ENCODE measurements around the gene USH1G.

The USH1G gene

DNA sequence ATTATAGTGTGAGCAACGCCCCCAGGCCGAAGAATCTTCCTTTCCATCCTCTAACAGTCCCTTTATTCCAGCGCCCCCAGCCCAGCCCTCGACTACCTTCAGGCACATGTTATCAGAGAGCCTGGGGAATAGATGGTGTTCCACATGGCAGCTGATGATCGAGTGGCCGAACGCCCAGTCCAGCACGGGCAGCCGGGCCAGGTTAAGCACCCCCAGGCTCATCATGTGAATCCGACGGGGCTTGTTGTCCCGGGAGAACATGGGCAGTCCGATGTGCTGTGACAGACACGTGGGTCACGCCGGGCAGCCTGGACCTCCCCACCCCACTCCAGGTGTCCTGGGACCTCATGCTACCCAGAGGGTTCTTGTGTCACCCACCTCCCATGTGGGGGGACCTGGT is 43.7 kb downstream of the USH1G start:
- no peak for DNase-seq (ENCODE audit: extremely low read depth, low read depth)
- TF ChIP-seq, protein P1, sequence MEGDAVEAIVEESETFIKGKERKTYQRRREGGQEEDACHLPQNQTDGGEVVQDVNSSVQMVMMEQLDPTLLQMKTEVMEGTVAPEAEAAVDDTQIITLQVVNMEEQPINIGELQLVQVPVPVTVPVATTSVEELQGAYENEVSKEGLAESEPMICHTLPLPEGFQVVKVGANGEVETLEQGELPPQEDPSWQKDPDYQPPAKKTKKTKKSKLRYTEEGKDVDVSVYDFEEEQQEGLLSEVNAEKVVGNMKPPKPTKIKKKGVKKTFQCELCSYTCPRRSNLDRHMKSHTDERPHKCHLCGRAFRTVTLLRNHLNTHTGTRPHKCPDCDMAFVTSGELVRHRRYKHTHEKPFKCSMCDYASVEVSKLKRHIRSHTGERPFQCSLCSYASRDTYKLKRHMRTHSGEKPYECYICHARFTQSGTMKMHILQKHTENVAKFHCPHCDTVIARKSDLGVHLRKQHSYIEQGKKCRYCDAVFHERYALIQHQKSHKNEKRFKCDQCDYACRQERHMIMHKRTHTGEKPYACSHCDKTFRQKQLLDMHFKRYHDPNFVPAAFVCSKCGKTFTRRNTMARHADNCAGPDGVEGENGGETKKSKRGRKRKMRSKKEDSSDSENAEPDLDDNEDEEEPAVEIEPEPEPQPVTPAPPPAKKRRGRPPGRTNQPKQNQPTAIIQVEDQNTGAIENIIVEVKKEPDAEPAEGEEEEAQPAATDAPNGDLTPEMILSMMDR (IDR thresholded peaks at IDR 0.05; ENCODE audit: low read depth, low read length, missing control alignments): no peak
- no peak overlapping the region for H3K4me3 ChIP-seq (replicated peaks; ENCODE audit: low read depth, low read length)

DNA sequence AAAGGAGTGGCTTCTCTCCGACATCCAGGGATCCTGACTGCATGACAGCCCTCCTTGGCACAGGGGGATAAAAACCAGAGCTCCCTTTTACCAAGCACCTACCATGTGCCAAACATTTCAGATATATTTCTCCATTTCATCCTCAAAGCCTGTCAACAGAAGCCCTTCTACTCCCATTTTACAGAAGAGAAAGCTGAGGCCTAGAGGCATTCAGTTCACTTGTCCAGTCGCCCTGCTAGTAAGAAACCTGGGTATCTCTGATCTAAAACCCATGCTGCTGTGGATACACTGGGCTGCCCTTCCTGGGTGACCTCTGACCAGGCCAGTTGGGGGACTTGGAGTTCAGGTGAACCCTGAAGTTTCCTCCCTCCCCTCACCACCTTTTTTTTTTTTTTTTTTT is 44.4 kb downstream of the USH1G start:
- DNase-seq (ENCODE audit: extremely low read depth, low read depth): no peak
- TF ChIP-seq, protein P1 (IDR thresholded peaks at IDR 0.05; ENCODE audit: low read depth, low read length, missing control alignments): no peak
- H3K4me3 ChIP-seq (replicated peaks; ENCODE audit: low read depth, low read length): no peak overlapping the region

DNA sequence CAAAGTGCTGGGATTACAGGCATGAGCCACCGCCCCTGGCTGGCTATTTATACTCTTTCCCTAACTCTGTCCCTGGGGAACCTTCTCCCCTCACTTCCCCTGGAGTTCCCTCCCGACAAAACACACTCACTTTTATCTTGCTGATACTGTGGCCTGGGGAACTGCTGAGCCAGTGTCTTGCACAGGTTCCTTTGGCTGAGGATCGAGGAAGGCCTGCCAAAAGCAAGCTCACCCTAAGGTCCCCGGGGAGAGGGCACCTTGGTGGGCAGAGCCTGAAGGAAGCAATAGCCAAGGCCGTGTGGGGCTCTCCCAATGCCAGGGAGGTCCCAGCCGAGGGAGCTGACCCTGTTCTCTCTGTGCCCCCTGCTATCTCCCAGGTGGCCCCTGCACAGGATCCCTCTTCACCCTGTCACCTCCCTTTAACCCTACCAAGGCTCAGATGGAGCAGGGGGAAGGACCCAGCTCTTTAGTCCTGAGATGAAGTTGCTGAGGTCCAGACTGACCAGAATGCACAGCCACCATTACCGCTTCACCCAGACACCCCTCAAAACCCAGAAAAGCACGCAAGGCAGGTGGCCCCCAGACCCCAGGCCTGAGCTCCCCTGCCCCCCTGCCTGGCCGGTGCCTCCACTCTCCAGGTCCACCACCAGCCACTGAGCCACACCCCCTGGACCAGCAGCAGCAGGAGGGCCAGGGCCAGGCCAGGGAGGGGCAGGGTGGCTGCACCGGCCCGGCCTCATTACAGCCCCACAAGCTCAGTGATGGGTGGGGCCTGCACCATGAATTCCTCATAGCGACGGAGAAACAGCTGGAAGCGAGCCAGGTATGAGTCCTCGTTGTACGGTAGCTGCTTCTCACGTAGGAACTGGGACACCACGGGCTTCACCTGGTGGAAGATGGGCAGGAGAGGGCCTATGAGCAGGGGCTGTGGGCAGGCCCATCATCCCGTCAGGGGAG is 45.2 kb downstream of the USH1G start:
- no peak overlapping the region for H3K4me3 ChIP-seq (replicated peaks; ENCODE audit: low read depth, low read length)
- DNase-seq (ENCODE audit: extremely low read depth, low read depth): no peak
- TF ChIP-seq, protein P1 (IDR thresholded peaks at IDR 0.05; ENCODE audit: low read depth, low read length, missing control alignments): no peak

DNA sequence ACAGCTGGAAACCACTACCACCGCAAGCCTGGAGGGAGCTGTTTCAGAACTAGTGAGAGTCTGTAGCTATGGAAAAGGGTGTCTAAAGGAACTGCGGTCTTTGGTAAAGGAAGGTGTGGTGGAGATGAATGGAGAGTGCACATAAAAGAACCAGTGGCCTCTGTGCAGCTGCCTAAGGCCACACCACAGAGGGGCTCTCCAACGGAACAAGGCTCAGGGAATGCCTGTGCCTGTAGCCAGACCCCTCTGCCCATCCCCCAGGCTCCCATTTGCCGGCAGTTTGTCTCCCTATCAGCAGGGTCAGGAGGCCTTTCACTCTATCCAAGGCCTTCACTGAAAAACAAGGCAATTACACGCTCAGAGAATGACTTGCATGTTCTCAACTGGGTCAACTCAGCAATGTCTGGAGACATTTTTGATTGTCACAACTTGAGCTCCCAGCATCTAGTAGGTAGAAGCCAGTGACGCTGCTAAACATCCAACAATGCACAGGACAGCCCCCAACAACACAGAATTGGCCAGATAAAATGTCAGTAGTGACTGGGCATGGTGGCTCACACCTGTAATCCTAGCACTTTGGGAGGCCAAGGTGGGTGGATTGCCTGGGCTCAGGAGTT is 47.0 kb downstream of the USH1G start:
- no peak overlapping the region for H3K4me3 ChIP-seq (replicated peaks; ENCODE audit: low read depth, low read length)
- DNase-seq (ENCODE audit: extremely low read depth, low read depth): no peak
- TF ChIP-seq, protein P1 (IDR thresholded peaks at IDR 0.05; ENCODE audit: low read depth, low read length, missing control alignments): no peak

DNA sequence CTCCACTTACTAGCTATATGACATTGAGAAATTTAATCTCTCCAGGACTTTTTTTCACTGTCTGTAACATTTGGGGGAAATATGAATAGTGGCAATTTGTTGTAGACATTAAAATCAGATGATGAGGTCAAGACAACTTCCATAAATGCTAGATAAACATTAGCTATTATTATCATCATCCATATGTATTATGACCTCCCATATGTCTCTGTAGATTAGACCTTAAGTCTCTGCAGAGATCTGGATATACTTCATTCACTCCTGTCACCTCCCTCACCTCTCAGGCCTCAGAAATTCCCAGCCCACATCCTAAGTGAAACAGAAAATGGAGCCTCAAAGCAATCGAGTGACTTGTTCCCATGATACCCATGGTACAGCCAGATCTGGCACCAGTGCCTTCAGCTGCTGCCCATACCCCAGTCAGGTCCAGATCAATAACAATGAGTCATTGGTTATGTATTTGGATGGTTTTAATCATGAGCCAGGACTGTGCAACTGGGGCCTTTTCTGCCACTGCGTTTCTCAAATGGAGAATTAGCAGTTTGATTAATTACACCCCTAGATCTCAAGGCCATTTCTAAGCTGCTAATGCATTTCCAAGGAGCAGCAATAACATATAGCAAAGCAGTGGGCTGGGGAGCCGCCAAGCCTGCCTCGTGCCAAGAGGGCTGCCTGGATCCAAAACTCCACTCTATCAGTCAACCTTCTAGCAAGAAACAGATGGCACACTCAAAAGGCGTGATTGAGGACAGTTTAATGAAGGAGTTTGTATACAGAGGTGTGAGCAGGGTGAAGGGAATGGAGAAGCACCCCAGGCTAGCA is 47.7 kb downstream of the USH1G start:
- no peak for DNase-seq (ENCODE audit: extremely low read depth, low read depth)
- TF ChIP-seq, protein P1 (IDR thresholded peaks at IDR 0.05; ENCODE audit: low read depth, low read length, missing control alignments): no peak

DNA sequence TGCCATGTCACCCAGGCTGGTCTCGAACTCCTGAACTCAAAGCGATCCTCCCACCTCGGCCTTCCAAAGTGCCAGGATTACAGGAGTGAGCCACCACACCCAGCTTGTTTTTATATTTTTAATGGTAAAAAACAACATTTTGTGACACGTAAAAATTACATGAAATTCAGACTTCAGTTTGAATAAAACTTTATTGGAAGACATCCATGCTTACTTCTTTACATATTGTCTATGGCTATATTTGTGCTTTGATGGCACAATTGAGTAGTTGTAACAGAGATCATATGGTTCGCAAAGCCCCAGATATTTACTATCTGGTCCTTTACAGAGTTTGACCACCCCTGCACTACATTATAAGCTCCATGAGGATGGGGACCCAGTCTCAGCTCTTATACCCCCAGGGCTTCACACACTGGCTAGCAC is 48.4 kb downstream of the USH1G start:
- DNase-seq (ENCODE audit: extremely low read depth, low read depth): no peak
- H3K4me3 ChIP-seq (replicated peaks; ENCODE audit: low read depth, low read length): no peak overlapping the region
- TF ChIP-seq, protein P1 (IDR thresholded peaks at IDR 0.05; ENCODE audit: low read depth, low read length, missing control alignments): no peak

More for the DNA sequence above, 47.7 kb downstream of the USH1G start:
- H3K4me3 ChIP-seq (replicated peaks; ENCODE audit: low read depth, low read length): no peak overlapping the region
